Activated B cell treated with CpG ODN at 0.5 μM for 24 hours (primary cell): Measurements from ENCODE around the gene PLXNA4. TPM values are rescaled to one million over a fixed set of nuclear protein-coding genes. Genes with fewer than 3 reads are reported as not detected.

Experiments
- ATAC-seq: fragments of 200-7000 bp; cut with Tn5 transposase; one replicate; pipeline ENCODE4 v1.10.0; 2021; ENCODE audit warnings: low read depth, mild to moderate bottlenecking, moderate library complexity
- CTCF ChIA-PET: fragments of 350-600 bp; sonication (Branson Sonifier 250); formaldehyde crosslinking; loops from one replicate; lab custom pipeline; 2021; ENCODE audit warnings: antibody characterized with exemption; lab: Charles Lee
- POLR2A ChIA-PET: fragments of 350-600 bp; sonication (Branson Sonifier 250); formaldehyde crosslinking; loops from one replicate; lab custom pipeline; 2021; ENCODE audit warnings: antibody characterized with exemption; lab: Charles Lee
- DNase-seq: peaks from one replicate; pipeline ENCODE4 v3.0.0; 2022
- H3K27ac Mint-ChIP-seq: one replicate; pipeline ENCODE4 v1.8.0; 2020; ENCODE audit warnings: mixed read lengths
- H3K27me3 Mint-ChIP-seq: one replicate; pipeline ENCODE4 v1.8.0; 2021; ENCODE audit warnings: mixed read lengths
- H3K36me3 Mint-ChIP-seq: one replicate; pipeline ENCODE4 v1.8.0; 2021; ENCODE audit warnings: low read depth, mixed read lengths
- H3K4me1 Mint-ChIP-seq: one replicate; pipeline ENCODE4 v1.8.0; 2021; ENCODE audit warnings: mixed read lengths
- H3K4me3 Mint-ChIP-seq: one replicate; pipeline ENCODE4 v1.8.0; 2020; ENCODE audit warnings: mild to moderate bottlenecking, mixed read lengths
- H3K9me3 Mint-ChIP-seq: one replicate; pipeline ENCODE4 v1.8.0; 2020; ENCODE audit warnings: mixed read lengths
- intact Hi-C: fragments of 100-400 bp; cut with micrococcal nuclease; formaldehyde crosslinking; loops from one replicate; pipeline ENCODE4 v1.15.1; 2024
- total RNA-seq: library from RNA; stranded (reverse); gene quantifications from 2 replicates; pipeline ENCODE4 v1.2.3, GENCODE V29; 2022
- TF ChIP-seq, protein P1 (sequence below): fragments of 200-600 bp; IDR thresholded peaks from one replicate; pipeline ENCODE4 v1.8.0; 2022; ENCODE audit warnings: antibody characterized with exemption, mild to moderate bottlenecking

Gene PLXNA4
- total RNA-seq, 1 donor from 2014 or later, result not detected

DNA sequence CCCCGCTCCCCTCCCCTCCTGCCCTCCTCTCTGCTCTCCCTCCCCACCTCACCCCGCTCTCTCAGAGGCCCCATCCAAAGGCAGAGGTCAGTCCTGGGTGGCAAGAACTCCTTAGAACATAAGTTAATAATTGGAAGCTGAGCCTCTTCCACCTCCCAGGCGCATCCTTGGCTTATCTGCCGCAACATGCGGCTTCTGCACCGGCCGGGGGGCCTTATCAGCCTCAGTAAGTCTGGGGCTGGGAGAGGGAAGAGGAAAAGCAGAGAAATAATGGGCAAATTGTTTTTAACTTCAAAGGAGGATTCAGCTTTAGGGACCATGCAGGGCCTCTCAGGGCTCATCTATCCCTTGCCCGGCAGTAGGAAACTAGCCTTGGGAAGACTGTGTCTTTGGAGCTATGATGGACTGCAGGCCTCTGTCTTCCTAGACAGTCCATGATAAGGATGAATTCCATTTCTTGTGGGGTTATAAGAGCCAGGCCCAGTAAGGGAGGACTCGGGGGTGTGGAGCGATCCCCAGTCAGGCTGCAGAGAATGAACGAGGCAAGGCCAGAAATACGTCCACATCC lies 411.6 kb downstream of the PLXNA4 start:
- Mint-ChIP-seq H3K36me3 (no peaks in the 10 kb centered on the region), H3K27ac (no peak overlapping the region), H3K4me3 (no peak overlapping the region), H3K4me1 (no peaks in the 10 kb centered on the region), H3K27me3 (no peaks in the 10 kb centered on the region), H3K9me3 (no peaks in the 10 kb centered on the region)
- DNase-seq, result no peak
- TF ChIP-seq, protein P1, sequence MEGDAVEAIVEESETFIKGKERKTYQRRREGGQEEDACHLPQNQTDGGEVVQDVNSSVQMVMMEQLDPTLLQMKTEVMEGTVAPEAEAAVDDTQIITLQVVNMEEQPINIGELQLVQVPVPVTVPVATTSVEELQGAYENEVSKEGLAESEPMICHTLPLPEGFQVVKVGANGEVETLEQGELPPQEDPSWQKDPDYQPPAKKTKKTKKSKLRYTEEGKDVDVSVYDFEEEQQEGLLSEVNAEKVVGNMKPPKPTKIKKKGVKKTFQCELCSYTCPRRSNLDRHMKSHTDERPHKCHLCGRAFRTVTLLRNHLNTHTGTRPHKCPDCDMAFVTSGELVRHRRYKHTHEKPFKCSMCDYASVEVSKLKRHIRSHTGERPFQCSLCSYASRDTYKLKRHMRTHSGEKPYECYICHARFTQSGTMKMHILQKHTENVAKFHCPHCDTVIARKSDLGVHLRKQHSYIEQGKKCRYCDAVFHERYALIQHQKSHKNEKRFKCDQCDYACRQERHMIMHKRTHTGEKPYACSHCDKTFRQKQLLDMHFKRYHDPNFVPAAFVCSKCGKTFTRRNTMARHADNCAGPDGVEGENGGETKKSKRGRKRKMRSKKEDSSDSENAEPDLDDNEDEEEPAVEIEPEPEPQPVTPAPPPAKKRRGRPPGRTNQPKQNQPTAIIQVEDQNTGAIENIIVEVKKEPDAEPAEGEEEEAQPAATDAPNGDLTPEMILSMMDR, result no peak
- ChIA-PET CTCF (no interaction called here), POLR2A (no interaction called here)
- ATAC-seq, result no peak
- intact Hi-C loops, result no loop called here

DNA sequence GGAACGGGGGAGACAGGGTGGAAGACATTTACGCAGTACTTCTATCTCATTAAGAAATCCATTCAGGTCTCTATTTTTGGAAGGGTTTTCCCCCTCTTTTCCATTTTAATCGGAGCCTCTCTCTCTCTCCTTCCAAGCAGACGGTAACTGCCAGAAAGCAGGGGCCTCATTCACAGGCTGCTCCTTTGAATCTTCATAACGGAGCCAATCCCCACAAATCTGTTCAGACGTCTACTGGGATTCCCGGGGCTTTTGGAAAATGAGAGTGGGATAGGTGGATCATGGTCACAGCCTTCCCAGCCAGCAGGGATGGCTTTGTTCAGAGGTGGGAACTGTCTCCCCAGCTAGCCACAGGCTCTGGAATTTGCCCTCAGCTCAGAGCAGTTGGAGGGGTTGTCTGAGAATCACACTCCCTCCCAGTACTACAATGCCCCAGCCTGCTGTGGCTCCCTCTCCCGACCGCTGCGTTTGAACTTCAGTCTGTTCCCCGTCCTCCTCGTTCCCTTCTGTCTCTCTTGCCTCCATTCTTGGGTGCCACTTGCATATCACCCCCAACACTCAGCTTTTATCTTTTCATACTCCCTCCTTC lies 413.6 kb downstream of the PLXNA4 start:
- POLR2A ChIA-PET, result no interaction called here

DNA sequence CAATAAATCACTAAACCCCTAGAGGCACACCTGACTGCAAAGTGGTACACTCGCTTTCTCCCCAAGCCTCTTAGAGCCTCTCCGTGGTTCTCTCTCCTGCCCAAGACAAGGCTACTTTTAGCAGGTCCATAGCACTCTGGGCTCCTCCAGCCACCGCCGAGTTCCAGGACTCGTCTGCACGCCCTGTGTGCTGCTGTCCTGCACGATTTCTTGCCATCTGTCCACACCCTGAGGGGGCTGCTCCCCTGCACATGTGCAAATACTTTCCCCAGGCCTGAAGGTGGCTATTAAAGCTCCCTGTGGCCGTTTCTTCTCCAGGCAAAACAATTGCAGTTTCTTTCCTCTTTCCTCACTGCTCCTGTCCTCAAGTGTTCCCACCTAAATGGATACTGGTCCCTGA lies 414.3 kb downstream of the PLXNA4 start:
- TF ChIP-seq, protein P1, result no peak
- DNase-seq, result no peak
- ChIA-PET CTCF (no interaction called here), POLR2A (no interaction called here)
- intact Hi-C loops, result no loop called here
- Mint-ChIP-seq H3K36me3 (no peaks in the 10 kb centered on the region), H3K4me3 (no peak overlapping the region), H3K4me1 (no peaks in the 10 kb centered on the region), H3K9me3 (no peaks in the 10 kb centered on the region), H3K27ac (no peak overlapping the region), H3K27me3 (no peaks in the 10 kb centered on the region)
- no peak for ATAC-seq

More for the DNA sequence above, 413.6 kb downstream of the PLXNA4 start:
- CTCF ChIA-PET, result no interaction called here
- no peak for DNase-seq
- Mint-ChIP-seq H3K9me3 (no peaks in the 10 kb centered on the region), H3K27ac (no peak overlapping the region), H3K4me3 (no peak overlapping the region), H3K4me1 (no peaks in the 10 kb centered on the region), H3K36me3 (no peaks in the 10 kb centered on the region), H3K27me3 (no peaks in the 10 kb centered on the region)
- no peak for ATAC-seq
- TF ChIP-seq, protein P1, result no peak
- intact Hi-C loops, result no loop called here

DNA sequence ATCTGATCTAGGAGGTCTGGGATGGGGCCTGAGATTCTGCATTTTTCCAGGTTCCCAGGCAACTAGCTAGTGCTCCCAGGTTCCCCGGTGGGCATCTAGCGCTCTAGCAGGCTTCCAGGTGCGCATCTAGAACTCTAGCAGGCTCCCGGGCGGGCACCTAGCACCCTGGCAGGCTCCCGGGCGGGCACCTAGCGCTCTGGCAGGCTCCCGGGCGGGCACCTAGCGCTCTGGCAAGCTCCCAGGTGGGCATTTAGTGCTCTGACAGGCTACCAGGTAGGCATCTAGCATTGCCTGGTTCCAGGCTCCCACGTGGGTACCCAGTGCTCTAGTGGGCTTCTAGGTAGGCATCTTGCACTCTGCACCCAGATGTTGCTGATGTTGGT lies 414.7 kb downstream of the PLXNA4 start:
- Mint-ChIP-seq H3K4me3 (no peak overlapping the region), H3K4me1 (no peaks in the 10 kb centered on the region), H3K36me3 (no peaks in the 10 kb centered on the region), H3K9me3 (no peaks in the 10 kb centered on the region), H3K27ac (no peak overlapping the region), H3K27me3 (no peaks in the 10 kb centered on the region)
- TF ChIP-seq, protein P1, result no peak
- intact Hi-C loops, result no loop called here
- ChIA-PET POLR2A (no interaction called here), CTCF (no interaction called here)
- ATAC-seq (no peak), DNase-seq (no peak)

DNA sequence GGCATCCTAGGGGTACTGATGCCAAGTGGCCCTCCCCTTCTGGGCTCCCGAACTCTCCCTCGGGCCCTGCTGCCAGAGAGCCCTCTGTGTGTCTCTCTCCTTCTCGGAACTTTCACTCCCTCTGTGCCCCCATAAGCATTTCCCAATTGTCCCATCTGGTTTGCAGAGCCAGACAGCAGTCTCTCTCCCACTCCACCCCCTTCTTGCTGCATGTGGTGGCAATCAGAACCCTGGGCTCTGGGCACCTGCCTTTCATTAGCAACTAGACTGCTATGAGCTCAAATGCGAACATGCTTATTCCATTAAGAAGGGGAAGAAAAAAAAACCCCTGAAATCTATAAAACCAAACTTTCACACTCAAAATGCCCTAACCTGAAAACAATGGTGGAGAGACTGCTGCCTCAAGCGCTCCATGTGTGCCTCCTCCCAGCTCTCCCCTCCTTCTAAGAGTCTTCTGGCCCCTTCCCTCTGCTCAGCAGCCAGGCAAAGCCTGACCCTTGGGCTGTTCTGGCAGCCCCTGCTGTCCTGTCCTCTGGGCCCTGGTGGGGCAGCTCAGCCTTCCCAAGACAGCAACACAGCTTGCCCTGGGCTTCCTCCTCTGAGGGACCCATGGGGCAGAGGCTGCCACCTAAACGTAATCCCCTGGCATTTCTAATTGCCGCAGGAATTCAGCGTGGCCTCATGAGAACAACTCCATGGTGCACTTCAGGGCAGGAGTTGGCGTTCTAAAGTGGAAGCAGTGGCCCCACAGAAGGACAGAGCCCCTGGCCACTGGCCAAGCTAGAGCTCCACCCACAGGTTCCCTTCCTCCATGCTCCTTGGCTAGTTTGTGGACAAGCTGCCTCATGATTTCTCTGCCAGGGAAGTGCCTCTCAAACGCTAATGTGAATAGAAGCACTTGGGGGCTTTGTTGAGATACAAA lies 415.4 kb downstream of the PLXNA4 start:
- no peaks in the 10 kb centered on the region for H3K4me1 Mint-ChIP-seq

More for the DNA sequence above, 415.4 kb downstream of the PLXNA4 start:
- H3K27me3 Mint-ChIP-seq, result no peaks in the 10 kb centered on the region
- H3K9me3 Mint-ChIP-seq, result no peaks in the 10 kb centered on the region
- ChIA-PET CTCF (no interaction called here), POLR2A (no interaction called here)
- no peak overlapping the region for H3K4me3 Mint-ChIP-seq
- intact Hi-C loops, result no loop called here
- H3K27ac Mint-ChIP-seq, result no peak overlapping the region
- H3K36me3 Mint-ChIP-seq, result no peaks in the 10 kb centered on the region
- TF ChIP-seq, protein P1, result no peak
- no peak for ATAC-seq
- no peak for DNase-seq
